Activated CD4-positive, alpha-beta T cell treated with anti-CD3 and anti-CD28 coated beads for 36 hours (primary cell): Measurements from ENCODE around the gene CCDC63. TPM values are rescaled to one million over a fixed set of nuclear protein-coding genes. Genes with fewer than 3 reads are reported as not detected.
"Not testable (repeated sequence)": the region's sequence is repeated elsewhere in the genome, so short reads cannot be mapped to it uniquely, and the experiment has no call there.

Experiments
- ATAC-seq: fragments of 200-7000 bp; cut with Tn5 transposase; one replicate; pipeline ENCODE4 v1.10.0; 2021; ENCODE audit warnings: mild to moderate bottlenecking, moderate library complexity
- CTCF ChIA-PET: fragments of 350-600 bp; sonication (Branson Sonifier 250); formaldehyde crosslinking; loops from one replicate; lab custom pipeline; 2021; ENCODE audit warnings: antibody characterized with exemption; lab: Charles Lee
- POLR2A ChIA-PET: fragments of 350-600 bp; sonication (Branson Sonifier 250); formaldehyde crosslinking; loops from one replicate; lab custom pipeline; 2021; ENCODE audit warnings: antibody characterized with exemption, inconsistent platforms; lab: Charles Lee
- DNase-seq: peaks from one replicate; pipeline ENCODE4 v3.0.0-alpha.2; 2020
- H3K27ac Mint-ChIP-seq: one replicate; pipeline ENCODE4 v1.8.0; 2021; ENCODE audit warnings: mixed read lengths
- H3K27me3 Mint-ChIP-seq: one replicate; pipeline ENCODE4 v1.8.0; 2021; ENCODE audit warnings: mixed read lengths
- H3K36me3 Mint-ChIP-seq: one replicate; pipeline ENCODE4 v1.8.0; 2021; ENCODE audit warnings: low read depth, mixed read lengths
- H3K4me1 Mint-ChIP-seq: one replicate; pipeline ENCODE4 v1.8.0; 2021; ENCODE audit warnings: mixed read lengths
- H3K4me3 Mint-ChIP-seq: one replicate; pipeline ENCODE4 v1.8.0; 2021; ENCODE audit warnings: mild to moderate bottlenecking, moderate library complexity, mixed read lengths
- H3K9me3 Mint-ChIP-seq: one replicate; pipeline ENCODE4 v1.8.0; 2021; ENCODE audit warnings: low read depth, mixed read lengths
- intact Hi-C, 2 experiments: fragments of 100-400 bp; cut with DNase I in 1 of 2; cut with micrococcal nuclease in 1 of 2; formaldehyde crosslinking; loops; one replicate each; pipeline versions ENCODE4 v1.14.2 to v1.15.1; 2022 to 2024; cut with DNase I, micrococcal nuclease
- total RNA-seq, 2 experiments: library from RNA; stranded (reverse); gene quantifications; one replicate each; pipeline ENCODE4 v1.2.3, GENCODE V29; 2021

CCDC63 gene
- total RNA-seq, 2 experiments from 2014 or later = not detected

DNA sequence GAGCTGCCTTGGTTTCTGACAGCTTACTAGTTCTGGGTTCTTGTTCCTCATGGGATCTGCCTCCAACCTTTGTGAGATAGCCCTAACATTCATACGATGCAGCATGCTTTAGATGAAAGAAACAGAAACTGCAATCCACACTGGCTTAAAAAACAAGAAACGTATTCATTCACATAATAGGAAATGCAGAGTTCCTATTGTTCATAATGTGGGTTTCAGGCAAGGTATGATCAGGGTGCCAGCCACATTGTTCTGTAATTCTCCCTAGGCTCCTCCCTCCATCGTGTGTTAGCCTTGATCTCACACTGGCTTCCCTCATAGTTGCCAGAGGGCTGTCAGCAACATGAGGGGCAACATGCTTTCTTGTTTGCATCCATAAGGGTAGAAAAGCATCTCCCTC lies 2.7 kb upstream of the CCDC63 start:
- Mint-ChIP-seq H3K4me3 (no peak overlapping the region), H3K4me1 (peaks cover 3% of the 10 kb centered on the region), H3K27me3 (peaks cover 30% of the 10 kb centered on the region), H3K27ac (no peak overlapping the region), H3K9me3 (no peaks in the 10 kb centered on the region), H3K36me3 (no peaks in the 10 kb centered on the region)
- DNase-seq (no peak), ATAC-seq (no peak)
- ChIA-PET POLR2A (no interaction called here), CTCF (no interaction called here)
- intact Hi-C loops = no loop called here

DNA sequence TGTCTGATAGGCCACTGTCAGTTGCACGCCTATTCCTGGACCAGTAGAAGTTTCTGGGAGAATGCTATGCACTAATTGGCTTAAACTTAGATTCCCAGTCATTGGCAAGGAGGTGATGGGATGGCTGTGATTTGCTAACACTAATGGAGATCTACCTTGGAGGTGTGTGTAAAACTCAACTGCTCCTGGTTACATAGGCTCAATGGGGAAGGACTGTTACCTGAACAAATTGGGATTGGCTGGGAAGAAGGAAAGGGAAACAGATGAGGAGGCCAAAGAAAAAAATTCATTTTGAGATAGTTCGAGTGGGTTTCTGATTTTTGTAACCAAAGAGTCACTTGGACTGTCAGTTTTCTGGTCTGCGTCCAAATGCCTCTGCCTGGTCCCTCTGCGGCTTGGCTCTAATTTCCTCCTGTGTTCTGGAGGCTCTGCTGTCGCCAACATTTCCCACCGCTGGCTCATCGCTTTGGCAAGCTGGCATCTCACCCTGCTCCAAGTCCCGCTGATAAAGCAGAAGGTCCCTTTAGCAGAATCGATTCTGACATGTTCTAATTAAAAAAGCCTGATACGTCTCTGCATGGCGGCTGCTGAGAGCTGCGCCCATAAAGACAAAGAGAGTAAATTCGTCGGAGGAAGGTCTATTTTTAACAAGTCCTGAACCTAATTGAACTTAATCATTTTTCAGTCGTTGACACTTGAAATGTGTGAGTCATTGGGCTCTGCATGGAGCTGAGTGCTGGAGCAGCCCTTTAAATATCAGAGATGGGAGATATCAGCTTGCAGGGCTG lies 2.0 kb upstream of the CCDC63 start:
- H3K4me3 Mint-ChIP-seq = no peak overlapping the region

DNA sequence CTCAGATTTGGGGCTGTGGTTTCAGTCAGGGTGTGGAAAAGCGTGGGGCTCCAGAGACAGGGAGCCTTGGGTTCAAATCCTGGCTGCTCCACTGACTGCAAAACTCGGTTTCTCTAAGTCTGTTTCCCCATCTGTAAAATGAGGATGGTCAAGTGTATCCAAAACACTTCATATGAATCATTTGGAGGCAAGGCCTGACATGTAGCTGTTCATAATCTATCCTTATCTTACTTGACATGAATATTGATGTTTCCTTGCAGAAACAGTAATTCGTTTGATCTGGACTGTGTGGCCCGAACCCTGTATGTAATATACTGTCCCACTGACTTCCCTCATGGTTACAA lies 1.5 kb upstream of the CCDC63 start:
- peaks cover 30% of the 10 kb centered on the region for H3K27me3 Mint-ChIP-seq
- no peak for DNase-seq
- H3K36me3 Mint-ChIP-seq = no peaks in the 10 kb centered on the region
- POLR2A ChIA-PET = no interaction called here
- H3K27ac Mint-ChIP-seq = no peak overlapping the region
- intact Hi-C loops = no loop called here
- H3K9me3 Mint-ChIP-seq = no peaks in the 10 kb centered on the region
- CTCF ChIA-PET = interaction anchor here (1.1 kb wide), 1 partner anchor 141 kb away, joined by 3 read pairs; no protein-coding TSS in a partner anchor
- H3K4me1 Mint-ChIP-seq = peaks cover 3% of the 10 kb centered on the region
- ATAC-seq = no peak
- no peak overlapping the region for H3K4me3 Mint-ChIP-seq

More for the DNA sequence above, 2.0 kb upstream of the CCDC63 start:
- no peak for DNase-seq
- ChIA-PET CTCF (no interaction called here), POLR2A (no interaction called here)
- H3K4me1 Mint-ChIP-seq = peaks cover 3% of the 10 kb centered on the region
- ATAC-seq = no peak
- intact Hi-C loops = no loop called here
- H3K27ac Mint-ChIP-seq = no peak overlapping the region
- H3K27me3 Mint-ChIP-seq = peaks cover 30% of the 10 kb centered on the region
- no peaks in the 10 kb centered on the region for H3K36me3 Mint-ChIP-seq
- no peaks in the 10 kb centered on the region for H3K9me3 Mint-ChIP-seq

DNA sequence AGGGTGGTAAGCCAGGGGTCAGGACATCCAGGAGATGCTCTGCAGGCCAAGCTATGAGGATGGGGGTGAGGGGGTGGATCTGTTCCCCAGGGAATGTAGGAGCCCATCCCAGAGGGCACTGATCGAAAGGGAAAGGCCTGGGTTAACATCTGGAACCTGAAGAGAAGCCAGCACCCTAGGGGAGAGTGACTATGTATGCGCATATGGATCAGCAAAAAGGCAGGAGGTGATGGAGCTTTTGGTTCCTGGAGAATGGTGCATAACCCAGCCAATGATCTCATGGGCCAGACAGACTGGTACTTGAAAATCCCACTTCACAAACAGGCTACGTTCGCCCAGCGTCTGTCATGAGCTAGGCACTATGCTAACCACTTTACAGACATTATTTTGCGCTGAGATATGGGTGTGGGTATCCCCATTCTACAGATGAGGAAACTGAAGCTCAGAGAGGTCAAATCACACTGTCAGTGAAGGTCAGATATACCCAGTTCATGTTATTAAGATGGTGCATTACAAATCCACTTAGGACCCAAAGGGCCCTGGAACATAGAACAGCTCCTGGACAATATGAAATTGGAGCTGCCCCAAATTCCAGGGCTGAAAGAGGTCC lies 1.6 kb downstream of the CCDC63 start:
- ATAC-seq (no peak), DNase-seq (no peak)
- no peaks in the 10 kb centered on the region for H3K9me3 Mint-ChIP-seq
- peaks cover 3% of the 10 kb centered on the region for H3K4me1 Mint-ChIP-seq
- POLR2A ChIA-PET = no interaction called here
- CTCF ChIA-PET = interaction anchor here (0.6 to 1.0 kb wide), 5 partner anchors 13 to 117 kb away, joined by 3 to 5 read pairs (median 3); no protein-coding TSS in a partner anchor
- no peak overlapping the region for H3K4me3 Mint-ChIP-seq
- no peak overlapping the region for H3K27ac Mint-ChIP-seq
- no peaks in the 10 kb centered on the region for H3K36me3 Mint-ChIP-seq
- intact Hi-C loops = no loop called here
- peaks cover 35% of the 10 kb centered on the region for H3K27me3 Mint-ChIP-seq

DNA sequence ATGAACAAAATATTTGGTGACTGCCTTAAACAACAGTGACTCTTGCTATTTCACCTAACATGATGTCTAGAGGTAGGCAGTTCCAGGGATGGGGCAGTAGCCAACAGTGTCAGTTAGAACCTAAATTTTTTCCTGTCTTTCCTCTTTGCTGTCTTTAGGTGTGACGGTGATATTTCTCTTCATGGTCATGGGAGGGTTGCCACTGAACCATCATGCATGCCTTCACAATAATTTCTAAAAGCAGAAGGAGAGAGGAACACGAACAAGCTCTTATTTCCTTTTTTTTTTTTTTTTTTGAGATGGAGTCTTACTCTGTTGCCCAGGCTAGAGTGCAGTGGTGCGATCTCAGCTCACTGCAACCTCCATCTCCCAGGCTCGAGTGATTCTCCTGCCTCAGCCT lies 2.4 kb downstream of the CCDC63 start:
- Mint-ChIP-seq H3K4me3 (no peak overlapping the region), H3K36me3 (no peaks in the 10 kb centered on the region), H3K27me3 (peaks cover 35% of the 10 kb centered on the region), H3K9me3 (no peaks in the 10 kb centered on the region), H3K27ac (no peak overlapping the region), H3K4me1 (peaks cover 3% of the 10 kb centered on the region)
- ChIA-PET POLR2A (interaction anchor here (0.6 kb wide), 1 partner anchor 162 kb away, joined by 3 read pairs; no protein-coding TSS in a partner anchor), CTCF (interaction anchor here (0.9 kb wide), 1 partner anchor 45 kb away, joined by 3 read pairs; no protein-coding TSS in a partner anchor)
- intact Hi-C loops = no loop called here
- ATAC-seq (no peak), DNase-seq (no peak)

DNA sequence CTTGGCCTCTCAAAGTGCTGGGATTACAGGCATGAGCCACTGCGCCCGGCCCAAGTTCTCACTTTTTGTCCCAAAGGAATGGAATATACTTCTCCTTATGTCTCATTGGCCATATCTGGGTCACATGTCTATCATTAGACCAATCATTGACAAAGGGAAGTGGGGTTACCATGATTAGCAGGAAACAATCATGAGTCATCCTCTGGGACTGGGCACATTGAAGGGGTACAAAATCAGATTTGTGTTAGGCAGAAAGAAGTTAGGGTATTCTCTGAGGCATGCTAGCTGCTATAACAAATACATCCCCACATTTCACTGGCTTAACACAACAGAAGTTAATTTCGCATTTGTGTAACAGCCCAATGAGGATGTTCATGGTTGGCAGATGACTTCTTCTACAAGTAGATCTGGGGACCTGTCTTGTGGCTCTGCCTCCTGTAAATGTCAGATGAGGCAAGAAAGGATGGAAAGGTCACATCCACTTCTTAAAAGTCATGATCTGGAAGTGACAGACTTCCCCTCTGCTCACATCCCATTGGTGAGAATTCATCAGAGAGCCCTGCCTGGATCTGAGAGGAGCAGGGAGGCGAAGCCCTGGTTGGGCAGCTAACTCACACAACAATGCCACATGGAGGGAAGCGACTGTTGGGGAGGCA lies 3.1 kb downstream of the CCDC63 start:
- ATAC-seq (no peak), DNase-seq (no peak)
- intact Hi-C loops = no loop called here
- CTCF ChIA-PET = no interaction called here
- Mint-ChIP-seq H3K4me1 (peaks cover 3% of the 10 kb centered on the region), H3K27me3 (peaks cover 31% of the 10 kb centered on the region), H3K4me3 (no peak overlapping the region), H3K27ac (no peak overlapping the region), H3K9me3 (no peaks in the 10 kb centered on the region), H3K36me3 (no peaks in the 10 kb centered on the region)
- POLR2A ChIA-PET = no interaction called here

GRCh38 chr12:110850762-110851161 lies 4.0 kb downstream of the CCDC63 start:
- H3K9me3 Mint-ChIP-seq = no peaks in the 10 kb centered on the region
- ChIA-PET CTCF (no interaction called here), POLR2A (no interaction called here)
- intact Hi-C loops = no loop called here
- H3K4me3 Mint-ChIP-seq = no peak overlapping the region
- H3K36me3 Mint-ChIP-seq = no peaks in the 10 kb centered on the region
- H3K4me1 Mint-ChIP-seq = peaks cover 3% of the 10 kb centered on the region
- H3K27ac Mint-ChIP-seq = no peak overlapping the region
- ATAC-seq (no peak), DNase-seq (no peak)
- peaks cover 26% of the 10 kb centered on the region for H3K27me3 Mint-ChIP-seq

DNA sequence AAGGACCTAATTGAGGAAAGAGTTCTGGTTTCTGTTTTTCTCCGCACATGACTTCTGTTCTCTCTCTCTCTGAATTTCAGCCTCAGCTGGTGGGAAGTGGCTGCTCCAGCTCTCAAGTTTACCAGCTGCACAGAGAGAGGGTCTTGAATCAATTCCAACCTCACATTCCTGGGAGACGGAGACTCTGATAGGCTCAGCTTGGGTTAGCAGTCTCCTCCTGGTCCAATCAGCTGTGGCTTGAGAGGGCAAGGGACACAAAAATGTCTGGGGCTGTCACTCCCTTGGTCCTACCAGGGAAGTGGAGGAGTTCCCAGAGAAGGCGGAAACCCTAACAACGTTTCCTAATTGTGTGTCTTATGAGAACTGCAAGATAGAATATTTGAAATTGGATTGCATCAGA lies 7.0 kb downstream of the CCDC63 start:
- Mint-ChIP-seq H3K4me3 (no peak overlapping the region), H3K4me1 (no peaks in the 10 kb centered on the region), H3K9me3 (no peaks in the 10 kb centered on the region), H3K27me3 (peaks cover 8% of the 10 kb centered on the region), H3K36me3 (no peaks in the 10 kb centered on the region), H3K27ac (no peak overlapping the region)
- intact Hi-C loops = no loop called here
- ChIA-PET CTCF (interaction anchor here (0.6 kb wide), 1 partner anchor 286 kb away, joined by 3 read pairs; no protein-coding TSS in a partner anchor), POLR2A (no interaction called here)
- ATAC-seq (no peak), DNase-seq (no peak)

- no peak for ATAC-seq
- no peaks in the 10 kb centered on the region for H3K36me3 Mint-ChIP-seq
- H3K27ac Mint-ChIP-seq = no peak overlapping the region
- H3K9me3 Mint-ChIP-seq = no peaks in the 10 kb centered on the region
- ChIA-PET CTCF (interaction anchor here (0.6 to 1.3 kb wide), 2 partner anchors 9 to 43 kb away, joined by 3 read pairs; partner anchors contain the start of gene CCDC63), POLR2A (no interaction called here)
- DNase-seq = no peak
- peaks cover 6% of the 10 kb centered on the region for H3K4me1 Mint-ChIP-seq
- peaks cover 3% of the 10 kb centered on the region for H3K27me3 Mint-ChIP-seq
- intact Hi-C loops = no loop called here
- H3K4me3 Mint-ChIP-seq = no peak overlapping the region
Observed at GRCh38 chr12:110856542-110856941, 9.8 kb downstream of the CCDC63 start.

DNA sequence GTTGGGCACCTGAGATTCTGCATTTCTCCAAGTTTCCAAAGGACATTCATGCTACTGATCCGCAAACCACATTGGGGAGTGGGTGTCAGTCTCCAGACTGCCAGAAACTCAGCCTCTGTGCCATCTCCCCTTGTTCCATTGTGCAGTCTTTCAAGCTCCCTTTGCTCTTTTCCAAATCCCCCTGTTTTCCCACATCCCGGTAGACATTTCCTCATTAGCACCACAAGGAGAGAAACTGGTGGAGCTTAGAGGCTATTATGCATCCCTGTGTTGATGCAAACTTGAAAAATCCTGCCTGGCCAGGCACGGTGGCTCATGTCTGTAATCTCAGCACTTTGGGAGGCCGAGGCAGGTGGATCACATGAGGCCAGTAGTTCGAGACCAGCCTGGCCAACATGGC lies 10.7 kb downstream of the CCDC63 start:
- H3K4me3 Mint-ChIP-seq = no peak overlapping the region
- no peaks in the 10 kb centered on the region for H3K36me3 Mint-ChIP-seq
- CTCF ChIA-PET = interaction anchor here (1.3 kb wide), 1 partner anchor 10 kb away, joined by 3 read pairs; the partner anchor contains the start of gene CCDC63
- POLR2A ChIA-PET = no interaction called here
- H3K4me1 Mint-ChIP-seq = peaks cover 6% of the 10 kb centered on the region
- intact Hi-C loops = no loop called here
- H3K9me3 Mint-ChIP-seq = no peaks in the 10 kb centered on the region
- H3K27ac Mint-ChIP-seq = no peak overlapping the region
- DNase-seq (no peak), ATAC-seq (no peak)
- H3K27me3 Mint-ChIP-seq = no peaks in the 10 kb centered on the region

DNA sequence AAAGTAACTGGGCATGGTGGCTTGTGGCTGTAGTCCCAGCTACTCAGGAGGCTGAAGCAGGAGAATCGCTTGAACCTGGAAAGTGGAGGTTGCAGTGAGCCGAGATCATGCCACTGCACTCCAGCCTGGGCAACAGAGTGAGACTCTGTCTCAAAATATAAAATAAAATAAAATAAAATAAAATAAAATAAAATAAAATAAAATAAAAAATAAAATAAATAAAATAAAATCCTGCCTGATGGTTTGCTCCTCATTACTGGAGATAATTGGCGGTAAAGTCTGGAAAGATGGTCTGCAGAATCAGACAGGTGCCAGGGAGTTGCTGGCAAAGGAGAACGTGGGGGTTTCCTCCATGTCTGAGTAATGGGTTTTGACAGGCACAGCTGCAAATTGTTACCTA lies 11.2 kb downstream of the CCDC63 start:
- DNase-seq, intact Hi-C loops, H3K27me3 Mint-ChIP-seq, ATAC-seq, H3K4me3 Mint-ChIP-seq, H3K36me3 Mint-ChIP-seq, POLR2A ChIA-PET, H3K4me1 Mint-ChIP-seq, H3K9me3 Mint-ChIP-seq, H3K27ac Mint-ChIP-seq: not testable (repeated sequence)
- CTCF ChIA-PET = interaction anchor here (1.3 kb wide), 1 partner anchor 11 kb away, joined by 3 read pairs; the partner anchor contains the start of gene CCDC63
